SK-N-SH treated with all-trans-retinoic acid at 6 μM for 48 hours (cell line): ENCODE data around the gene SLC25A25.

ENCODE experiments used
- ATAC-seq: fragments of 200-7000 bp; cut with Tn5 transposase; 3 replicates; pipeline ENCODE4 v1.9.1; 2020; ENCODE audit warnings: mild to moderate bottlenecking, moderate library complexity
- ARNTL ChIP-seq: fragments of 450-650 bp; formaldehyde crosslinking; IDR thresholded peaks from 2 replicates; pipeline ENCODE4 v1.5.0; 2020; ENCODE audit warnings: low read depth, mild to moderate bottlenecking, moderate library complexity, borderline replicate concordance
- BACH2 ChIP-seq: fragments of 250-450 bp; sonication (Bioruptor Pico); IDR thresholded peaks from 2 replicates; pipeline ENCODE4 v1.9.0; 2021; ENCODE audit warnings: mild to moderate bottlenecking, borderline replicate concordance
- CSDC2 ChIP-seq: fragments of 250-450 bp; sonication (Bioruptor Pico); IDR thresholded peaks from 2 replicates; pipeline ENCODE4 v1.5.0; 2020; ENCODE audit warnings: mild to moderate bottlenecking, moderate library complexity
- CSRNP3 ChIP-seq: fragments of 250-450 bp; sonication (Bioruptor Pico); IDR thresholded peaks from 2 replicates; pipeline ENCODE4 v1.5.1; 2021; ENCODE audit warnings: mild to moderate bottlenecking, moderate library complexity
- ESRRG ChIP-seq: fragments of 250-450 bp; sonication (Bioruptor Pico); IDR thresholded peaks from 2 replicates; pipeline ENCODE4 v1.6.1; 2021; ENCODE audit warnings: mild to moderate bottlenecking
- GLIS3 ChIP-seq: fragments of 250-450 bp; sonication (Bioruptor Pico); IDR thresholded peaks from 2 replicates; pipeline ENCODE4 v1.5.0; 2020; ENCODE audit warnings: mild to moderate bottlenecking, moderate library complexity
- ISL1 ChIP-seq: fragments of 250-450 bp; sonication (Bioruptor Pico); IDR thresholded peaks from 2 replicates; pipeline ENCODE4 v2.1.2; 2022; ENCODE audit warnings: mild to moderate bottlenecking, moderate library complexity
- POU6F1 ChIP-seq: fragments of 250-450 bp; sonication (Bioruptor Pico); IDR thresholded peaks from 2 replicates; pipeline ENCODE4 v1.8.0; 2021; ENCODE audit warnings: low read depth, mild to moderate bottlenecking, moderate library complexity, borderline replicate concordance
- PPARA ChIP-seq: fragments of 250-450 bp; sonication (Bioruptor Pico); IDR thresholded peaks from 2 replicates; pipeline ENCODE4 v1.5.0; 2020; ENCODE audit warnings: mild to moderate bottlenecking, borderline replicate concordance
- SNAI2 ChIP-seq: fragments of 250-450 bp; sonication (Bioruptor Pico); IDR thresholded peaks from 2 replicates; pipeline ENCODE4 v1.5.0; 2020; ENCODE audit warnings: mild to moderate bottlenecking, moderate library complexity
- TCF4 ChIP-seq: fragments of 250-450 bp; sonication (Bioruptor Pico); IDR thresholded peaks from 2 replicates; pipeline ENCODE4 v1.8.0; 2021; ENCODE audit warnings: mild to moderate bottlenecking, moderate library complexity, borderline replicate concordance
- TSHZ2 ChIP-seq: fragments of 250-450 bp; sonication (Bioruptor Pico); IDR thresholded peaks from 2 replicates; pipeline ENCODE4 v1.5.0; 2020; ENCODE audit warnings: mild to moderate bottlenecking, moderate library complexity
- ZC3H10 ChIP-seq: fragments of 250-450 bp; sonication (Bioruptor Pico); IDR thresholded peaks from 2 replicates; pipeline ENCODE4 v1.5.1; 2021; ENCODE audit warnings: mild to moderate bottlenecking, moderate library complexity
- ZFP3 ChIP-seq: fragments of 250-450 bp; sonication (Bioruptor Pico); IDR thresholded peaks from 2 replicates; pipeline ENCODE4 v1.5.0; 2020; ENCODE audit warnings: mild to moderate bottlenecking, moderate library complexity
- ZFP30 ChIP-seq: fragments of 450-650 bp; formaldehyde crosslinking; IDR thresholded peaks from 2 replicates; pipeline ENCODE4 v1.5.0; 2022; ENCODE audit warnings: mild to moderate bottlenecking, moderate library complexity
- ZNF565 ChIP-seq: fragments of 450-650 bp; formaldehyde crosslinking; conservative IDR thresholded peaks from 2 replicates; pipeline ENCODE4 v1.5.0; 2020; ENCODE audit warnings: low read depth, mild to moderate bottlenecking, moderate library complexity
- ZNF70 ChIP-seq: fragments of 450-650 bp; formaldehyde crosslinking; IDR thresholded peaks from 2 replicates; pipeline ENCODE4 v1.5.0; 2020; ENCODE audit warnings: mild to moderate bottlenecking, moderate library complexity
- ZNF8 ChIP-seq: fragments of 450-650 bp; formaldehyde crosslinking; IDR thresholded peaks from 2 replicates; pipeline ENCODE4 v1.5.0; 2020; ENCODE audit warnings: mild to moderate bottlenecking, moderate library complexity
- TF ChIP-seq, protein P1 (sequence below): fragments of 250-450 bp; sonication (Bioruptor Pico); IDR thresholded peaks from 2 replicates; pipeline ENCODE4 v1.8.0; 2020; ENCODE audit warnings: mild to moderate bottlenecking, moderate library complexity, borderline replicate concordance

SLC25A25 gene

DNA sequence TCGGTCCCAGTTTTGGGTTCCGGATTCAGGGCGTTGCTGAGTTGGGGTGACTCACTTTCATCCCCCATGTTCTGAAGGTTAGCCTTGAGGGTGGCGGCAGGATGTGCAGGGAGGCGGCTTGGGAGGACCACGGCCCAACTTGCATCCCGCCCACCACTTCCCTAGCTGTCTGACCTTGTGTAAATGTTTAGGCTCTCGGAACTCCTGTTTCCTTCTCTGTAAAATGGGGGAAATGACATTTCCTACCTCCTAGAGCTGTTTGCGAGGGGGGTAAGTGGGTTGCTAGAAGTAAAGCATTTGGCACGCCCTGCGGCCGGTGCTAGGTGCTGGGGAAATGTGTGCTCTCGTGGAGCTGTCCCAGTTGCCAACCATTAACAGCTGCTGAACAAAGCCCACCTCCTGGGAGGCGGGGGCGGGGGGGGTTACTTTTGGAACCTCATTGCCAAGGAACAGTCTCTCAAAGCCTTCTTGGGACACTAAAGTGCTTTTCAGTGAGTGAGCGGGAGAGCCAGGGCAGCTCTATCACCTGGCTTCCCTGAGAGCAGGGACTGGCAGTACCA lies 32.0 kb downstream of the SLC25A25 start (continued):
- TF ChIP-seq TSHZ2 (CRISPR knock-in tag) (no peak), SNAI2 (CRISPR knock-in tag) (no peak), ZNF8 (no peak)

GRCh38 chr9:128100581-128100980 lies 32.5 kb downstream of the SLC25A25 start:
- no peak for TF ChIP-seq CSRNP3 (CRISPR knock-in tag)
- TF ChIP-seq ZFP3 (CRISPR knock-in tag), result no peak
- TF ChIP-seq ZFP30 (CRISPR knock-in tag), result no peak
- TF ChIP-seq ESRRG (CRISPR knock-in tag), result no peak
- no peak for TF ChIP-seq TCF4 (CRISPR knock-in tag)
- no peak for TF ChIP-seq TSHZ2 (CRISPR knock-in tag)
- TF ChIP-seq ARNTL (CRISPR knock-in tag), result no peak
- TF ChIP-seq ZC3H10 (CRISPR knock-in tag), result no peak
- no peak for TF ChIP-seq PPARA (CRISPR knock-in tag)
- no peak for TF ChIP-seq ISL1
- no peak for TF ChIP-seq ZNF70 (CRISPR knock-in tag)
- no peak for TF ChIP-seq ZNF565 (CRISPR knock-in tag)
- TF ChIP-seq POU6F1 (CRISPR knock-in tag), result no peak
- TF ChIP-seq, protein P1, sequence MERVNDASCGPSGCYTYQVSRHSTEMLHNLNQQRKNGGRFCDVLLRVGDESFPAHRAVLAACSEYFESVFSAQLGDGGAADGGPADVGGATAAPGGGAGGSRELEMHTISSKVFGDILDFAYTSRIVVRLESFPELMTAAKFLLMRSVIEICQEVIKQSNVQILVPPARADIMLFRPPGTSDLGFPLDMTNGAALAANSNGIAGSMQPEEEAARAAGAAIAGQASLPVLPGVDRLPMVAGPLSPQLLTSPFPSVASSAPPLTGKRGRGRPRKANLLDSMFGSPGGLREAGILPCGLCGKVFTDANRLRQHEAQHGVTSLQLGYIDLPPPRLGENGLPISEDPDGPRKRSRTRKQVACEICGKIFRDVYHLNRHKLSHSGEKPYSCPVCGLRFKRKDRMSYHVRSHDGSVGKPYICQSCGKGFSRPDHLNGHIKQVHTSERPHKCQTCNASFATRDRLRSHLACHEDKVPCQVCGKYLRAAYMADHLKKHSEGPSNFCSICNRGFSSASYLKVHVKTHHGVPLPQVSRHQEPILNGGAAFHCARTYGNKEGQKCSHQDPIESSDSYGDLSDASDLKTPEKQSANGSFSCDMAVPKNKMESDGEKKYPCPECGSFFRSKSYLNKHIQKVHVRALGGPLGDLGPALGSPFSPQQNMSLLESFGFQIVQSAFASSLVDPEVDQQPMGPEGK (CRISPR knock-in tag), result no peak
- no peak for TF ChIP-seq GLIS3
- no peak for TF ChIP-seq BACH2 (CRISPR knock-in tag)
- TF ChIP-seq SNAI2 (CRISPR knock-in tag), result no peak
- no peak for TF ChIP-seq CSDC2 (CRISPR knock-in tag)
- TF ChIP-seq, all 23 proteins: peak for 0
- no peak for ATAC-seq

- no peak for ATAC-seq
- TF ChIP-seq CSRNP3 (CRISPR knock-in tag) (no peak), TSHZ2 (CRISPR knock-in tag) (no peak), PPARA (CRISPR knock-in tag) (no peak), ZFP30 (CRISPR knock-in tag) (no peak)
These were observed 33.2 kb downstream of the SLC25A25 start for GRCh38 chr9:128101231-128101661.
